DND-41 (cell line): ENCODE measurements around the gene UGT1A6.

Experiments used
- ATAC-seq: fragments of 200-7000 bp; cut with Tn5 transposase; 3 replicates; pipeline ENCODE4 v1.9.1; 2021; ENCODE audit warnings: low read depth; ENCODE audit not compliant: insufficient read depth
- DNase-seq: peaks from one replicate; pipeline ENCODE4 v3.0.0-alpha.2; 2020
- H2AFZ ChIP-seq: 2 replicates; pipeline ENCODE4 v1.6.0; 2012; ENCODE audit warnings: low read depth, low read length
- H3K27ac ChIP-seq: 2 replicates; pipeline ENCODE4 v1.5.1; 2012; ENCODE audit warnings: low read length, inconsistent platforms
- H3K27me3 ChIP-seq: fragments of 200-600 bp; sonication (generic); 2 replicates; pipeline ENCODE4 v1.6.0; 2012; ENCODE audit warnings: low read length, mild to moderate bottlenecking, inconsistent platforms; ENCODE audit not compliant: insufficient read depth, poor library complexity
- H3K36me3 ChIP-seq: 2 replicates; pipeline ENCODE4 v1.5.1; 2012; ENCODE audit warnings: low read length, inconsistent platforms; ENCODE audit not compliant: insufficient read depth
- H3K4me1 ChIP-seq: 2 replicates; pipeline ENCODE4 v1.5.1; 2012; ENCODE audit warnings: mild to moderate bottlenecking, low read length; ENCODE audit not compliant: insufficient read depth
- H3K4me2 ChIP-seq: 2 replicates; pipeline ENCODE4 v1.6.0; 2012; ENCODE audit warnings: mild to moderate bottlenecking, moderate library complexity, low read length, inconsistent platforms; ENCODE audit not compliant: insufficient read depth
- H3K4me3 ChIP-seq, 2 experiments: fragments of 200-600 bp in 1 of 2; shearing (Covaris generic) in 1 of 2; 2 replicates each; pipeline ENCODE4 v1.5.1; 2012 to 2016; ENCODE audit warnings: inconsistent platforms in 2 of 2, low read length in 2 of 2, mild to moderate bottlenecking in 2 of 2, low read depth in 1 of 2, moderate library complexity in 1 of 2
- H3K79me2 ChIP-seq: 2 replicates; pipeline ENCODE4 v1.6.0; 2012; ENCODE audit warnings: low read length, inconsistent platforms; ENCODE audit not compliant: insufficient read depth
- H3K9ac ChIP-seq: 2 replicates; pipeline ENCODE4 v1.6.0; 2012; ENCODE audit warnings: low read depth, mild to moderate bottlenecking, inconsistent platforms, low read length, moderate library complexity
- H3K9me3 ChIP-seq: 2 replicates; pipeline ENCODE4 v1.5.1; 2012; ENCODE audit warnings: low read length, moderate library complexity, mild to moderate bottlenecking, inconsistent platforms; ENCODE audit not compliant: insufficient read depth, severe bottlenecking
- H4K20me1 ChIP-seq: 2 replicates; pipeline ENCODE4 v1.6.0; 2012; ENCODE audit warnings: low read length; ENCODE audit not compliant: insufficient read depth
- EZH2 ChIP-seq: IDR thresholded peaks from 3 replicates; pipeline ENCODE4 v1.6.1; 2012; ENCODE audit warnings: borderline replicate concordance, low read depth, mild to moderate bottlenecking, moderate library complexity, low read length, inconsistent platforms; ENCODE audit not compliant: severe bottlenecking
- TF ChIP-seq, protein P1 (sequence below): IDR thresholded peaks from 2 replicates; pipeline ENCODE4 v1.5.1; 2012; ENCODE audit warnings: borderline replicate concordance, low read length, moderate library complexity, mild to moderate bottlenecking; ENCODE audit not compliant: poor library complexity, severe bottlenecking; ENCODE audit errors: extremely low read depth

Gene UGT1A6

DNA sequence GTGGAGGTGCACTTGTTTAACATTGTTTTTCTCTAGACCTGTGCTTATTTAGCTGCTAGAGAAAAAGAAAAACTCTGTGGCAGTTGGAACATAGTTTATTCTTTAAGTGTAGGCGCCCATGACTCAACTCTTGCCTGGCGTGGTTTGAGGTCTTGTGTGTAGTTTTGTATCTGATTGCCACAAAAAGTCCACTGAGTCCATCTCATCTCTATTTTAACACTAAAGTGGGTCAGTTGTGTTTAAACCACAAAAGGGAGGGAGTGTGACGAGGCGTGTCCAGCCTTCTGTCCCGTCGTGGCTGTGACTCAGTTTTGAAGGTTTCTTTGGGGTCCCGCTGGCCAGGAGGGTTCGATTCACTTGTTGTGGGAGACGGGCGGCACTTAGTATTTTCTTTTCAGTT, 36.2 kb upstream of the UGT1A6 start:
- Histone ChIP-seq H3K27ac (no peak overlapping the region), H3K36me3 (no peaks in the 10 kb centered on the region), H2AFZ (no peak overlapping the region), H3K4me3 (no peak overlapping the region), H3K4me1 (no peaks in the 10 kb centered on the region), H3K9ac (no peak overlapping the region), H4K20me1 (no peaks in the 10 kb centered on the region), H3K79me2 (no peaks in the 10 kb centered on the region), H3K4me2 (no peak overlapping the region), H3K9me3 (no peaks in the 10 kb centered on the region), H3K27me3 (peaks cover 14% of the 10 kb centered on the region)
- TF ChIP-seq, protein P1, sequence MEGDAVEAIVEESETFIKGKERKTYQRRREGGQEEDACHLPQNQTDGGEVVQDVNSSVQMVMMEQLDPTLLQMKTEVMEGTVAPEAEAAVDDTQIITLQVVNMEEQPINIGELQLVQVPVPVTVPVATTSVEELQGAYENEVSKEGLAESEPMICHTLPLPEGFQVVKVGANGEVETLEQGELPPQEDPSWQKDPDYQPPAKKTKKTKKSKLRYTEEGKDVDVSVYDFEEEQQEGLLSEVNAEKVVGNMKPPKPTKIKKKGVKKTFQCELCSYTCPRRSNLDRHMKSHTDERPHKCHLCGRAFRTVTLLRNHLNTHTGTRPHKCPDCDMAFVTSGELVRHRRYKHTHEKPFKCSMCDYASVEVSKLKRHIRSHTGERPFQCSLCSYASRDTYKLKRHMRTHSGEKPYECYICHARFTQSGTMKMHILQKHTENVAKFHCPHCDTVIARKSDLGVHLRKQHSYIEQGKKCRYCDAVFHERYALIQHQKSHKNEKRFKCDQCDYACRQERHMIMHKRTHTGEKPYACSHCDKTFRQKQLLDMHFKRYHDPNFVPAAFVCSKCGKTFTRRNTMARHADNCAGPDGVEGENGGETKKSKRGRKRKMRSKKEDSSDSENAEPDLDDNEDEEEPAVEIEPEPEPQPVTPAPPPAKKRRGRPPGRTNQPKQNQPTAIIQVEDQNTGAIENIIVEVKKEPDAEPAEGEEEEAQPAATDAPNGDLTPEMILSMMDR, result no peak
- TF ChIP-seq EZH2, result no peak
- DNase-seq (no peak), ATAC-seq (no peak)

DNA sequence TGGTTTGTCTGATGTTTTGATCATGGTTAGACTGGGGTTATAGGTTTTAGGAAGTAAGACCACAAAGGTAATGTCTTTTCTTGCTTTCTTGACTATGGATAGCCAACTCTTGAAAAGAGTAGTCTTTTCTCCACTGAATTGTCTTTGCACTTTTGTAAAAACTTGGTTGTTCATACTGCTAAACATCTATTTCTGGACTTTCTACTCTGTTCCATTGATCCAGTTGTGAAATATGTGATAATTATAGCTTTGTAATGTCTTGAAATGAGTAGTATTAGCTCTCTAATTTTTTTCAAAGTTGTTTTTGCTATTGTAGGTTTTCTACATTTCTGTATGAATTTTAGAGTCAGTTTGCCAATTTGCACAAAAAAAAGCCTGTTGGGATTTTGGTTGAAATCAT, 34.1 kb upstream of the UGT1A6 start:
- DNase-seq (no peak), ATAC-seq (no peak)
- Histone ChIP-seq H4K20me1 (no peaks in the 10 kb centered on the region), H3K4me1 (no peaks in the 10 kb centered on the region), H3K36me3 (no peaks in the 10 kb centered on the region), H3K27ac (no peak overlapping the region), H3K27me3 (peaks cover 19% of the 10 kb centered on the region), H3K4me2 (no peak overlapping the region), H3K4me3 (no peak overlapping the region), H3K79me2 (no peaks in the 10 kb centered on the region), H3K9me3 (no peaks in the 10 kb centered on the region), H3K9ac (no peak overlapping the region), H2AFZ (no peak overlapping the region)
- TF ChIP-seq, protein P1, result no peak
- no peak for TF ChIP-seq EZH2

DNA sequence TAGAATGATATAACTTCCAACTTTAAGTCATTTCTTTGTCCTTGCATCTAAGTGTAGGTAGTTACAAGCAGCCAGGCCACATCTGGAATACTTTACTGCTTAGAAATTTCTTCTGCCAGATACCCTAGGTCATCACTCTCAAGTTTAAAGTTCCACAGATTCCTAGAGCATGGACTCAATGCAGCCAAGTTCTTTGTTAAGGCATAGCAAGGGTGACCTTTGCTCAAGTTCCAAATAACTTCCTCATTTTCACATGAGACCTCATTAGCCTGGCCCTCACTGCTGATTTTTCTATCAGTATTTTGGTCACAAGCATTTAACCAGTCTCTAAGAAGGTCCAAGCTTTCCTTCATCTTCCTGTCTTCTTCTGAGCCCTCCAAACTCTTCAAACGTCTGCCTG, 28.8 kb upstream of the UGT1A6 start:
- H3K27me3 ChIP-seq, result peaks cover 15% of the 10 kb centered on the region
- no peaks in the 10 kb centered on the region for H4K20me1 ChIP-seq

More for the DNA sequence above, 28.8 kb upstream of the UGT1A6 start:
- H3K27ac ChIP-seq, result no peak overlapping the region
- no peak overlapping the region for H3K9ac ChIP-seq
- no peak overlapping the region for H2AFZ ChIP-seq
- H3K79me2 ChIP-seq, result no peaks in the 10 kb centered on the region
- H3K4me2 ChIP-seq, result no peak overlapping the region
- H3K36me3 ChIP-seq, result no peaks in the 10 kb centered on the region
- no peak for DNase-seq
- no peak overlapping the region for H3K4me3 ChIP-seq
- TF ChIP-seq, protein P1, result no peak
- TF ChIP-seq EZH2, result no peak
- H3K4me1 ChIP-seq, result no peaks in the 10 kb centered on the region
- H3K9me3 ChIP-seq, result no peaks in the 10 kb centered on the region
- ATAC-seq, result no peak
